HCT116 (cell line): ENCODE measurements around the gene COX7C. TPM values are rescaled to one million over a fixed set of nuclear protein-coding genes. Genes with fewer than 3 reads are reported as not detected.

Experiments used
- ATAC-seq: fragments of 200-7000 bp; cut with Tn5 transposase; 2 replicates; pipeline ENCODE4 v1.9.1; 2020; ENCODE audit warnings: mild to moderate bottlenecking, moderate library complexity
- BruUV-seq: library from RNA; stranded (reverse); fragments of 400-500 nt; replicated peaks from 2 replicates; lab custom pipeline; 2021; lab: Mats Ljungman, UMichigan
- CTCF ChIA-PET: fragments of 300-600 bp; sonication (Branson Sonifier 250); formaldehyde crosslinking; loops from one replicate; lab custom pipeline; 2021; ENCODE audit warnings: antibody characterized with exemption; lab: Charles Lee
- POLR2A ChIA-PET: fragments of 300-600, 350-600 bp; sonication (Branson Sonifier 250); formaldehyde crosslinking; loops from one replicate; lab custom pipeline; 2021; ENCODE audit warnings: antibody characterized with exemption; lab: Charles Lee
- RAD21 ChIA-PET, 2 experiments: fragments of 300-600 bp; sonication (Branson Sonifier 250); formaldehyde crosslinking; loops; one replicate each; lab custom pipeline; 2023; ENCODE audit warnings: low total read pairs in 2 of 2; ENCODE audit not compliant: uncharacterized antibody in 2 of 2, unreplicated experiment in 2 of 2, low non-redundant PET in 1 of 2; lab: Charles Lee
- DNase-seq: peaks from one replicate; pipeline ENCODE4 v3.0.0-alpha.2; 2010; ENCODE audit warnings: low read depth, low spot score
- H2AFZ ChIP-seq: fragments of 200-600 bp; shearing (Covaris generic), sonication (generic); 2 replicates; pipeline ENCODE4 v1.6.1; 2017; ENCODE audit warnings: low read depth, mixed run types, mixed read lengths, antibody characterized with exemption, low read length; ENCODE audit not compliant: poor library complexity, severe bottlenecking
- H3K27ac ChIP-seq: 2 replicates; pipeline ENCODE4 v1.5.1; 2012; ENCODE audit warnings: low read depth, low read length
- H3K27me3 ChIP-seq: fragments of 200-600 bp; sonication (generic); 2 replicates; pipeline ENCODE4 v1.6.1; 2016; ENCODE audit warnings: mixed run types, low read length, mixed read lengths; ENCODE audit not compliant: insufficient read depth
- H3K36me3 ChIP-seq, 2 experiments: fragments of 200-500 bp in 1 of 2; fragments of 200-600 bp in 1 of 2; sonication (Bioruptor generic) in 1 of 2; sonication (generic) in 1 of 2; 2 replicates each; pipeline versions ENCODE4 v1.5.1 to v1.6.1; 2014 to 2016; ENCODE audit warnings: low read length in 2 of 2, inconsistent platforms in 1 of 2, mixed read lengths in 1 of 2, mixed run types in 1 of 2; ENCODE audit not compliant: insufficient read depth in 2 of 2, control insufficient read depth in 1 of 2
- H3K4me1 ChIP-seq, 2 experiments: fragments of 200-600 bp in 1 of 2; sonication (generic) in 1 of 2; 2 replicates each; pipeline versions ENCODE4 v1.5.1 to v1.6.1; 2012 to 2017; ENCODE audit warnings: low read length in 2 of 2, inconsistent platforms in 1 of 2, mild to moderate bottlenecking in 1 of 2, mixed read lengths in 1 of 2, mixed run types in 1 of 2, moderate library complexity in 1 of 2; ENCODE audit not compliant: insufficient read depth in 2 of 2, control insufficient read depth in 1 of 2
- H3K4me2 ChIP-seq: fragments of 200-600 bp; sonication (generic); 2 replicates; pipeline ENCODE4 v1.6.1; 2017; ENCODE audit warnings: mixed run types, low read length, mixed read lengths
- H3K4me3 ChIP-seq, 2 experiments: fragments of 200-600 bp in 1 of 2; sonication (generic) in 1 of 2; replicated peaks in 1 of 2; 2 replicates each; pipeline ENCODE4 v1.5.1; 2011 to 2016; ENCODE audit warnings: low read length in 2 of 2, control low read depth in 1 of 2, low read depth in 1 of 2, mild to moderate bottlenecking in 1 of 2, mixed read lengths in 1 of 2, mixed run types in 1 of 2
- H3K79me2 ChIP-seq: fragments of 200-600 bp; sonication (generic); 2 replicates; pipeline ENCODE4 v1.6.1; 2017; ENCODE audit warnings: mild to moderate bottlenecking, mixed run types, low read length, moderate library complexity, mixed read lengths; ENCODE audit not compliant: insufficient read depth
- H3K9ac ChIP-seq: fragments of 200-600 bp; sonication (generic); 2 replicates; pipeline ENCODE4 v1.6.1; 2016; ENCODE audit warnings: low read length, mixed read lengths
- H3K9me2 ChIP-seq: fragments of 200-600 bp; sonication (generic), shearing (Covaris generic); 2 replicates; pipeline ENCODE4 v1.6.1; 2017; ENCODE audit warnings: mixed run types, mild to moderate bottlenecking, moderate library complexity; ENCODE audit not compliant: insufficient read depth
- H3K9me3 ChIP-seq, 2 experiments: fragments of 200-500 bp in 1 of 2; fragments of 200-600 bp in 1 of 2; sonication (Bioruptor generic) in 1 of 2; sonication (generic) in 1 of 2; 2 replicates each; pipeline ENCODE4 v1.6.1; 2014 to 2017; ENCODE audit warnings: low read length in 2 of 2, mixed read lengths in 2 of 2, inconsistent platforms in 1 of 2, low read depth in 1 of 2, mild to moderate bottlenecking in 1 of 2, mixed run types in 1 of 2, moderate library complexity in 1 of 2; ENCODE audit not compliant: control insufficient read depth in 1 of 2, insufficient read depth in 1 of 2
- H4K20me1 ChIP-seq: fragments of 200-600 bp; sonication (generic), shearing (Covaris generic); 2 replicates; pipeline ENCODE4 v1.6.1; 2017; ENCODE audit warnings: mixed run types, mild to moderate bottlenecking, moderate library complexity; ENCODE audit not compliant: insufficient read depth
- ATF3 ChIP-seq: IDR thresholded peaks from 2 replicates; pipeline ENCODE4 v1.6.1; 2012
- CBX3 ChIP-seq: IDR thresholded peaks from 2 replicates; pipeline ENCODE4 v1.6.1; 2012; ENCODE audit warnings: low read depth
- CEBPB ChIP-seq: IDR thresholded peaks from 2 replicates; pipeline ENCODE4 v1.6.1; 2012; ENCODE audit warnings: low read depth
- CTCF ChIP-seq, 3 experiments: fragments of 200-600 bp in 1 of 3; sonication (generic) in 1 of 3; IDR thresholded peaks in 2 of 3; conservative IDR thresholded peaks in 1 of 3; 2 replicates each; pipeline ENCODE4 v1.5.1; 2012 to 2017; ENCODE audit warnings: low read depth in 2 of 3, low read length in 2 of 3, antibody characterized with exemption in 1 of 3, borderline replicate concordance in 1 of 3, control low read depth in 1 of 3, mild to moderate bottlenecking in 1 of 3, mixed read lengths in 1 of 3, mixed run types in 1 of 3, moderate library complexity in 1 of 3; ENCODE audit not compliant: insufficient read depth in 1 of 3
- ELF1 ChIP-seq: IDR thresholded peaks from 2 replicates; pipeline ENCODE4 v1.6.1; 2012; ENCODE audit warnings: low read depth, borderline replicate concordance
- EZH2 ChIP-seq: fragments of 200-600 bp; sonication (generic); IDR thresholded peaks from 2 replicates; pipeline ENCODE4 v1.6.1; 2017; ENCODE audit warnings: antibody characterized with exemption, mixed run types
- EZH2phosphoT487 ChIP-seq: fragments of 200-600 bp; IDR thresholded peaks from 2 replicates; pipeline ENCODE4 v1.6.1; 2018; ENCODE audit warnings: antibody characterized with exemption, borderline replicate concordance
- JUND ChIP-seq: IDR thresholded peaks from 2 replicates; pipeline ENCODE4 v1.6.1; 2012
- SIN3A ChIP-seq: IDR thresholded peaks from 2 replicates; pipeline ENCODE4 v1.6.1; 2012; ENCODE audit warnings: low read depth
- SRF ChIP-seq: IDR thresholded peaks from 2 replicates; pipeline ENCODE4 v1.6.1; 2012; ENCODE audit warnings: low read depth
- TCF7L2 ChIP-seq: IDR thresholded peaks from 2 replicates; pipeline ENCODE4 v1.7.0; 2011; ENCODE audit warnings: borderline replicate concordance, inconsistent platforms; ENCODE audit not compliant: insufficient read depth, insufficient read length; ENCODE audit errors: extremely low read depth
- ZFX ChIP-seq: fragments of 450-650 bp; IDR thresholded peaks from 2 replicates; pipeline ENCODE4 v1.6.1; 2017
- intact Hi-C: fragments of 100-400 bp; cut with micrococcal nuclease; formaldehyde crosslinking; loops from 2 replicates; pipeline ENCODE4 v1.10.0; 2022
- total RNA-seq: library from RNA; stranded (reverse); gene quantifications from one replicate; pipeline ENCODE4 v1.2.1, GENCODE V29; 2021; ENCODE audit not compliant: unreplicated experiment
- TF ChIP-seq, protein P1 (sequence below): IDR thresholded peaks from 2 replicates; pipeline ENCODE4 v1.6.1; 2012
- TF ChIP-seq, protein P2 (sequence below): IDR thresholded peaks from 2 replicates; pipeline ENCODE4 v1.6.1; 2011; ENCODE audit warnings: mild to moderate bottlenecking, low read length, moderate library complexity; ENCODE audit not compliant: insufficient replicate concordance; ENCODE audit errors: extremely low read depth

The COX7C gene
- total RNA-seq, 1 experiment from 2014 or later: 550 TPM

DNA sequence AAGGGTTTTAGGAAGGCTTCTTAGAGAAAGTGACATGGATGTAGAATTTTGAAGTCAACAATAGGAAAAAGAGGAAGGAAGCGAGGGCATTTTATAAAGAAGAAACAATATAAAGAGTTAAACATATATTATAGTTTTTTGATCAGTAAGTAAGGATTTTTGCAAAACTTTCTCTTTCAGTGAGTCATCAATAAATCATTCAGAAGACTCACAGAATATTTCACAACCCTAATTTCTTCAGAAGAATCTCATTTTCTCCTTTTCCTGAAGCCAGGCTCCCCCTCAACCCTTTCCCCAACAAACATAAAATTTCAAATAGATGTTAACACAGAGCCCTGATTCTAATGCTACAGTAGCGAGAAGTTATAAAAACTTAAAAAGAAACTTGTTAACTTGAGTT, 4.3 kb upstream of the COX7C start:
- no peaks in the 10 kb centered on the region for H3K27me3 ChIP-seq
- H3K79me2 ChIP-seq: peaks cover 7% of the 10 kb centered on the region
- H3K4me1 ChIP-seq: peaks cover 0 to 5% of the 10 kb centered on the region in 2 experiments; a peak in 2 of 4 replicates
- no peaks in the 10 kb centered on the region for H3K36me3 ChIP-seq
- TF ChIP-seq CEBPB (no peak), CBX3 (no peak), JUND (no peak), ELF1 (no peak), EZH2 (no peak), ATF3 (no peak), TCF7L2 (no peak), EZH2phosphoT487 (no peak), SIN3A (no peak), CTCF (IDR thresholded peaks at IDR 0.05 in 2 of 3, conservative IDR thresholded peaks at IDR 0.05 in 1 of 3; ENCODE audit: borderline replicate concordance in 1 of 3, insufficient read depth in 1 of 3, low read depth in 2 of 3, low read length in 2 of 3) (no peak), SRF (no peak), ZFX (no peak)
- TF ChIP-seq, protein P1, sequence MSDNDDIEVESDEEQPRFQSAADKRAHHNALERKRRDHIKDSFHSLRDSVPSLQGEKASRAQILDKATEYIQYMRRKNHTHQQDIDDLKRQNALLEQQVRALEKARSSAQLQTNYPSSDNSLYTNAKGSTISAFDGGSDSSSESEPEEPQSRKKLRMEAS: no peak
- TF ChIP-seq, protein P2, sequence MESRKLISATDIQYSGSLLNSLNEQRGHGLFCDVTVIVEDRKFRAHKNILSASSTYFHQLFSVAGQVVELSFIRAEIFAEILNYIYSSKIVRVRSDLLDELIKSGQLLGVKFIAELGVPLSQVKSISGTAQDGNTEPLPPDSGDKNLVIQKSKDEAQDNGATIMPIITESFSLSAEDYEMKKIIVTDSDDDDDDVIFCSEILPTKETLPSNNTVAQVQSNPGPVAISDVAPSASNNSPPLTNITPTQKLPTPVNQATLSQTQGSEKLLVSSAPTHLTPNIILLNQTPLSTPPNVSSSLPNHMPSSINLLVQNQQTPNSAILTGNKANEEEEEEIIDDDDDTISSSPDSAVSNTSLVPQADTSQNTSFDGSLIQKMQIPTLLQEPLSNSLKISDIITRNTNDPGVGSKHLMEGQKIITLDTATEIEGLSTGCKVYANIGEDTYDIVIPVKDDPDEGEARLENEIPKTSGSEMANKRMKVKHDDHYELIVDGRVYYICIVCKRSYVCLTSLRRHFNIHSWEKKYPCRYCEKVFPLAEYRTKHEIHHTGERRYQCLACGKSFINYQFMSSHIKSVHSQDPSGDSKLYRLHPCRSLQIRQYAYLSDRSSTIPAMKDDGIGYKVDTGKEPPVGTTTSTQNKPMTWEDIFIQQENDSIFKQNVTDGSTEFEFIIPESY: no peak
- no TSS peak for BruUV-seq
- no peaks in the 10 kb centered on the region for H4K20me1 ChIP-seq
- RAD21 ChIA-PET: no interaction called here
- H3K27ac ChIP-seq: no peak overlapping the region
- DNase-seq (no peak), ATAC-seq (no peak)
- no peak overlapping the region for H3K9ac ChIP-seq
- CTCF ChIA-PET: no interaction called here
- POLR2A ChIA-PET: no interaction called here
- H3K9me2 ChIP-seq: no peaks in the 10 kb centered on the region
- intact Hi-C loops: no loop called here
- no peaks in the 10 kb centered on the region for H3K9me3 ChIP-seq
- H3K4me3 ChIP-seq: no peak overlapping the region
- no peak overlapping the region for H2AFZ ChIP-seq
- H3K4me2 ChIP-seq: no peak overlapping the region
